ENCODE measurements around the gene OR52E6. TPM values are rescaled to one million over a fixed set of nuclear protein-coding genes. Genes with fewer than 3 reads are reported as not detected.
A peak's percentile ranks its signal among the peaks of the same experiment; 100 is the strongest.

OR52E6 gene
- total RNA-seq (2014; rRNA removed; shearing (Covaris generic); ENCODE audit: low replicate concordance) = not detected in 2 replicates

- no peak within 1 kb of the TSS for H3K27ac ChIP-seq (ENCODE audit: low read length)
- H3K4me3 ChIP-seq (ENCODE audit: low read length) = no peak within 1 kb of the TSS
- no peaks in the 10 kb centered on the region for H3K27me3 ChIP-seq (ENCODE audit: low read length)
- no peak for DNase-seq
- no peak within 1 kb of the TSS for H3K4me2 ChIP-seq (ENCODE audit: low read depth, low read length, poor library complexity, severe bottlenecking)
- H4K20me1 ChIP-seq (ENCODE audit: insufficient read depth, low read depth, low read length) = no peaks in the 10 kb centered on the region
- no peaks in the 10 kb centered on the region for H3K4me1 ChIP-seq (ENCODE audit: low read length)
- H3K79me2 ChIP-seq (ENCODE audit: low read length) = no peaks in the 10 kb centered on the region
- no peak within 1 kb of the TSS for H3K9ac ChIP-seq (ENCODE audit: low read length)
- no peaks in the 10 kb centered on the region for H3K9me2 ChIP-seq (replicated peaks; ENCODE audit: insufficient read depth, low read length)
- H2AFZ ChIP-seq (ENCODE audit: low read length) = no peak within 1 kb of the TSS
- no peaks in the 10 kb centered on the region for H3K9me3 ChIP-seq (ENCODE audit: low read length)
- no peaks in the 10 kb centered on the region for H3K36me3 ChIP-seq (ENCODE audit: insufficient read depth, low read length)
Measured at GRCh38 chr11:5841797-5842196, at the start of gene OR52E6. Gene OR52E6, minus strand, starts transcription at chr11:5841897. Its CDS starts 0 bp downstream, at chr11:5841897.

DNA sequence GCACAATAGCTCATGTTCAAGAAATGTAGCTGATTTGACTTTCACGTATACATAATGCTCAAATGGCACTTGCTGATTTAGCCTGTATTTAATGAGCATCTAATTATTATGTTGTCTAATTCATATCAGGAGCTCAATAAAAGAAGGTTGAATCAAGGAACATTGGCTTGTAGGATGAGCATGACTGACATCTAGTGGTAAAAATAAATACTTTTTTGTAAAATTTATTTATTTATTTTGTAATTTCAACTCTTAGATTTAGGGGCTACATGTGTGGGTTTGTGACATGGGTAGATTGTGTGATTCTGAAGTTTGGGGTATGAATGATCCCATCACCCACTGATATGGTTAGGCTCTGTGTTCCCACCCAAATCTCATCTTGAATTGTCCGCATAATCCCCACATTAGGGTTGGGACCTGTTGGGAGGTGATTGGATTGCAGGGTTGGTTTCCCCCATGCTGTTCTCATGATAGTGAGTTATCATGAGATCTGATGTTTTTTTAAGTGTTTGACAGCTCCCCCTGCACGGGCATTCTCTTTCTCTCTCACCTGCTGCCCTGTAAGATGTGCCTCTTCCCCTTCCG, 49.6 kb upstream of the OR52E6 start:
- H3K9ac ChIP-seq (ENCODE audit: low read length) = no peak overlapping the region
- no peaks in the 10 kb centered on the region for H3K79me2 ChIP-seq (ENCODE audit: low read length)
- no peak overlapping the region for H3K27ac ChIP-seq (ENCODE audit: low read length)
- no peaks in the 10 kb centered on the region for H3K9me3 ChIP-seq (ENCODE audit: low read length)
- H3K4me3 ChIP-seq (ENCODE audit: low read length) = no peak overlapping the region
- H2AFZ ChIP-seq (ENCODE audit: low read length) = no peak overlapping the region
- no peaks in the 10 kb centered on the region for H3K27me3 ChIP-seq (ENCODE audit: low read length)
- DNase-seq = peak; percentile 69
- no peaks in the 10 kb centered on the region for H4K20me1 ChIP-seq (ENCODE audit: insufficient read depth, low read depth, low read length)
- no peaks in the 10 kb centered on the region for H3K9me2 ChIP-seq (replicated peaks; ENCODE audit: insufficient read depth, low read length)
- no peaks in the 10 kb centered on the region for H3K4me1 ChIP-seq (ENCODE audit: low read length)
- no peaks in the 10 kb centered on the region for H3K36me3 ChIP-seq (ENCODE audit: insufficient read depth, low read length)
- no peak overlapping the region for H3K4me2 ChIP-seq (ENCODE audit: low read depth, low read length, poor library complexity, severe bottlenecking)

DNA sequence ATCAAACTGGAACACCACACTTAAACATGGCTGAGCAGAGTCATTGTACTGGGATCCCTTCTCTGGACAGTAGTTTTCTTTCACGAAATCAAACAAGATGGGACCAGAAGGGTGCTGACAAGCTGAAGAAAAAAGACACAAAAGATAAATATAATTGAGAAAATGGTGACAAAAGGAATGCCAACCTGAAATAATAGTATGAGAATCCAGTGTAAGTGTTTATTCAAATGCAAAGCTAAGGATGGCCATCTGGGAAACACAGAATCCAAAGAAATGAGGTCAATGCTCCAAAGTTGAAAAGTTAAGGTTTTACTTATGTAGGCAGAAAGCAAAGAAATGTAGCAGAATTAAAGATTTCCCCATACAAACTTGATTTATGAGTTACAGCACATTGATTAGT, 46.0 kb upstream of the OR52E6 start:
- Histone ChIP-seq H3K27me3 (ENCODE audit: low read length) (no peaks in the 10 kb centered on the region), H3K27ac (ENCODE audit: low read length) (no peak overlapping the region), H3K4me2 (ENCODE audit: low read depth, low read length, poor library complexity, severe bottlenecking) (no peak overlapping the region), H4K20me1 (ENCODE audit: insufficient read depth, low read depth, low read length) (no peaks in the 10 kb centered on the region), H3K9me3 (ENCODE audit: low read length) (no peaks in the 10 kb centered on the region), H3K79me2 (ENCODE audit: low read length) (no peaks in the 10 kb centered on the region), H3K9me2 (replicated peaks; ENCODE audit: insufficient read depth, low read length) (no peaks in the 10 kb centered on the region), H3K36me3 (ENCODE audit: insufficient read depth, low read length) (no peaks in the 10 kb centered on the region), H3K4me1 (ENCODE audit: low read length) (no peaks in the 10 kb centered on the region), H3K9ac (ENCODE audit: low read length) (no peak overlapping the region), H2AFZ (ENCODE audit: low read length) (no peak overlapping the region), H3K4me3 (ENCODE audit: low read length) (no peak overlapping the region)
- DNase-seq = no peak

DNA sequence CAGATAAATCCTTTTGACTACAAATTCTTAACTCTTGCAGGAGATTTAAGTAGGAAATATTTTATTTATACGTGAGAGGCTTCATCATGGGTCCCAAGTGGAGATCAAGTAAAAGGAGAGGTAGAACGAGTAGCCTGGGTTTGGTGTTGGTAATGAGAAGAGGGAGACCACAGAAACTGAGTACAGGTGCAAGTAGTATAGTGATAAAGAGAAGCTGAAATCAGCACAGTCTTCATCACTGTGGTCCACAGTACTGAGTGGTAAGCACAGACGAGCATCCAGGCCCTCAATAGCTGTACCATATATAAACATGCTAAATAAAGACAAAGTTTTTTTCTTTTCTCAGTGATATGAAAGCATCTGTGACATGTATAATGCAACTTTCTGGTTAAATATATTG, 45.5 kb upstream of the OR52E6 start:
- Histone ChIP-seq H3K4me3 (ENCODE audit: low read length) (no peak overlapping the region), H3K9ac (ENCODE audit: low read length) (no peak overlapping the region), H3K9me3 (ENCODE audit: low read length) (no peaks in the 10 kb centered on the region), H2AFZ (ENCODE audit: low read length) (no peak overlapping the region), H3K79me2 (ENCODE audit: low read length) (no peaks in the 10 kb centered on the region), H4K20me1 (ENCODE audit: insufficient read depth, low read depth, low read length) (no peaks in the 10 kb centered on the region), H3K36me3 (ENCODE audit: insufficient read depth, low read length) (no peaks in the 10 kb centered on the region), H3K27me3 (ENCODE audit: low read length) (no peaks in the 10 kb centered on the region), H3K9me2 (replicated peaks; ENCODE audit: insufficient read depth, low read length) (no peaks in the 10 kb centered on the region), H3K4me1 (ENCODE audit: low read length) (no peaks in the 10 kb centered on the region), H3K27ac (ENCODE audit: low read length) (no peak overlapping the region), H3K4me2 (ENCODE audit: low read depth, low read length, poor library complexity, severe bottlenecking) (no peak overlapping the region)
- no peak for DNase-seq

GRCh38 chr11:5881756-5882155, 40.1 kb upstream of the OR52E6 start:
- H3K36me3 ChIP-seq (ENCODE audit: insufficient read depth, low read length) = no peaks in the 10 kb centered on the region
- H3K4me3 ChIP-seq (ENCODE audit: low read length) = no peak overlapping the region
- no peak overlapping the region for H3K4me2 ChIP-seq (ENCODE audit: low read depth, low read length, poor library complexity, severe bottlenecking)
- no peak overlapping the region for H3K9ac ChIP-seq (ENCODE audit: low read length)
- H2AFZ ChIP-seq (ENCODE audit: low read length) = no peak overlapping the region
- H3K9me3 ChIP-seq (ENCODE audit: low read length) = no peaks in the 10 kb centered on the region
- H3K9me2 ChIP-seq (replicated peaks; ENCODE audit: insufficient read depth, low read length) = no peaks in the 10 kb centered on the region
- no peaks in the 10 kb centered on the region for H3K27me3 ChIP-seq (ENCODE audit: low read length)
- no peak for DNase-seq
- H3K27ac ChIP-seq (ENCODE audit: low read length) = no peak overlapping the region
- H3K79me2 ChIP-seq (ENCODE audit: low read length) = no peaks in the 10 kb centered on the region
- H3K4me1 ChIP-seq (ENCODE audit: low read length) = no peaks in the 10 kb centered on the region
- no peaks in the 10 kb centered on the region for H4K20me1 ChIP-seq (ENCODE audit: insufficient read depth, low read depth, low read length)

DNA sequence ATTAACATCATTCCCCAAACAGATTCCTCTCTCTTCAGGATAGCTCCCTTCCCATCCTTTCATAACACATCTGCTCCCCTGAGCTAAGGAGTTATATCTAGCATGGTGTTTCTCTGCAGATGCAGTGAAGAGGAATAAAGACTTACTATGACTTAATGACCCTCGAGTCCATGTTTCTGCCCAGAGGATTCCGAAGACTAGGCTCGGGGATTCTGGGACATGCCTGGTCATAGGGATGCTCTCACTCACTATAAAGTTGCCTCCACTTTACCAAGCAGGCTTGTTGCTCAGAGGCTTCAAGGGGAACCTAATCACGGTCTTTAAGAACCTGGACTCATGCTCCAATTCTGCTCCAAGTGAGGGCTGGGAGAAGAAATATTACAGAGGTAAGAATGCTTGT, 38.6 kb upstream of the OR52E6 start, which contains the start of gene OR52E4:
Gene OR52E4, plus strand, starts transcription at position 301 of the 400 bp plus-strand sequence. CDS start 3,664 bp downstream, outside the sequence.
- Histone ChIP-seq H2AFZ (ENCODE audit: low read length) (no peak within 1 kb of the TSS), H3K9me3 (ENCODE audit: low read length) (no peaks in the 10 kb centered on the region), H3K4me1 (ENCODE audit: low read length) (no peaks in the 10 kb centered on the region), H3K9me2 (replicated peaks; ENCODE audit: insufficient read depth, low read length) (no peaks in the 10 kb centered on the region), H3K4me3 (ENCODE audit: low read length) (no peak within 1 kb of the TSS), H3K4me2 (ENCODE audit: low read depth, low read length, poor library complexity, severe bottlenecking) (no peak within 1 kb of the TSS), H3K79me2 (ENCODE audit: low read length) (no peaks in the 10 kb centered on the region), H3K36me3 (ENCODE audit: insufficient read depth, low read length) (no peaks in the 10 kb centered on the region), H3K9ac (ENCODE audit: low read length) (no peak within 1 kb of the TSS), H3K27me3 (ENCODE audit: low read length) (no peaks in the 10 kb centered on the region), H3K27ac (ENCODE audit: low read length) (no peak within 1 kb of the TSS), H4K20me1 (ENCODE audit: insufficient read depth, low read depth, low read length) (no peaks in the 10 kb centered on the region)
- DNase-seq = no peak

- Histone ChIP-seq H3K9me2 (replicated peaks; ENCODE audit: insufficient read depth, low read length) (no peaks in the 10 kb centered on the region), H4K20me1 (ENCODE audit: insufficient read depth, low read depth, low read length) (no peaks in the 10 kb centered on the region)
Measured at GRCh38 chr11:5878564-5878963, 36.9 kb upstream of the OR52E6 start.

DNA sequence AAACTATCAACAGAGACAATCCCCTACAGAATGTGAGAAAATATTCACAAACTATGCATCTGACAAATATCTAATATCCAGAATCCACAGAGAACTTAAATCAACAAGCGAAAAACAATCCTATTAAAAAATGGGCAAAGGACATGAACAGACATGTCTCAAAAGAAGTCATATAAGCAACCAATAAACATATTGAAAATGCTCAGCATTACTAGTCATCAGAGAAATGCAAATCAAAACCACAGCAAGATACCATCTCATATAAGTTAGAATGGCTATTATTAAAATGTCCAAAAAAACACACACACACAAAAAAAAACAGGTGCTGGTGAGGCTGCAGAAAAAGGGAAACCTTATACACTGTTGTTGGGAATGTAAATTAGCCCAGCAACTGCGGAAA, 24.1 kb upstream of the OR52E6 start:
- no peaks in the 10 kb centered on the region for H3K9me3 ChIP-seq (ENCODE audit: low read length)
- no peak for DNase-seq
- H3K9ac ChIP-seq (ENCODE audit: low read length) = no peak overlapping the region
- H3K4me2 ChIP-seq (ENCODE audit: low read depth, low read length, poor library complexity, severe bottlenecking) = no peak overlapping the region
- no peaks in the 10 kb centered on the region for H3K79me2 ChIP-seq (ENCODE audit: low read length)
- H3K36me3 ChIP-seq (ENCODE audit: insufficient read depth, low read length) = no peaks in the 10 kb centered on the region
- no peak overlapping the region for H3K27ac ChIP-seq (ENCODE audit: low read length)
- no peak overlapping the region for H3K4me3 ChIP-seq (ENCODE audit: low read length)
- no peak overlapping the region for H2AFZ ChIP-seq (ENCODE audit: low read length)
- no peaks in the 10 kb centered on the region for H3K27me3 ChIP-seq (ENCODE audit: low read length)
- no peaks in the 10 kb centered on the region for H4K20me1 ChIP-seq (ENCODE audit: insufficient read depth, low read depth, low read length)
- no peaks in the 10 kb centered on the region for H3K4me1 ChIP-seq (ENCODE audit: low read length)
- no peaks in the 10 kb centered on the region for H3K9me2 ChIP-seq (replicated peaks; ENCODE audit: insufficient read depth, low read length)

More at GRCh38 chr11:5878564-5878963, 36.9 kb upstream of the OR52E6 start:
- no peak overlapping the region for H3K9ac ChIP-seq (ENCODE audit: low read length)
- H3K27ac ChIP-seq (ENCODE audit: low read length) = no peak overlapping the region
- no peaks in the 10 kb centered on the region for H3K36me3 ChIP-seq (ENCODE audit: insufficient read depth, low read length)
- no peaks in the 10 kb centered on the region for H3K9me3 ChIP-seq (ENCODE audit: low read length)
- no peak overlapping the region for H2AFZ ChIP-seq (ENCODE audit: low read length)
- no peaks in the 10 kb centered on the region for H3K4me1 ChIP-seq (ENCODE audit: low read length)
- no peak overlapping the region for H3K4me2 ChIP-seq (ENCODE audit: low read depth, low read length, poor library complexity, severe bottlenecking)
- H3K4me3 ChIP-seq (ENCODE audit: low read length) = no peak overlapping the region
- no peak for DNase-seq
- H3K27me3 ChIP-seq (ENCODE audit: low read length) = no peaks in the 10 kb centered on the region
- H3K79me2 ChIP-seq (ENCODE audit: low read length) = no peaks in the 10 kb centered on the region
